ENCODE results near the gene C1orf35. TPM values are rescaled to one million over a fixed set of nuclear protein-coding genes. Genes with fewer than 3 reads are reported as not detected.
A peak's percentile ranks its signal among the peaks of the same experiment; 100 is the strongest.

C1orf35 gene
- total and polyA plus RNA-seq, 9 donors: 11.8 to 15.1 (median 13.5) TPM

GRCh38 chr1:228104526-228105269 lies 1.6 kb upstream of the C1orf35 start:
- H3K4me1 ChIP-seq (ENCODE audit: control insufficient read depth, insufficient read depth, low read length): peaks cover 43% of the 10 kb centered on the region

GRCh38 chr1:228101994-228102790 lies 933 bp downstream of the C1orf35 start:
- Histone ChIP-seq H3K4me3 (ENCODE audit: low read length) (peak overlapping the region; percentile 91), H3K27me3 (ENCODE audit: control insufficient read depth, insufficient read depth, low read length) (no peaks in the 10 kb centered on the region), H3K27ac (ENCODE audit: low read length) (peak overlapping the region; percentile 35), H3K4me1 (ENCODE audit: control insufficient read depth, insufficient read depth, low read length) (peaks cover 32% of the 10 kb centered on the region), H3K9me3 (replicated peaks; ENCODE audit: control insufficient read depth, low read depth, low read length) (no peaks in the 10 kb centered on the region), H3K36me3 (ENCODE audit: control insufficient read depth, insufficient read depth, low read length) (peaks cover 55% of the 10 kb centered on the region)
- DNase-seq: no peak
- WGBS (ENCODE audit: insufficient coverage): 5% methylated on average over 65 of the region's 73 CpGs

More at GRCh38 chr1:228104526-228105269, 1.6 kb upstream of the C1orf35 start:
- no peaks in the 10 kb centered on the region for H3K9me3 ChIP-seq (replicated peaks; ENCODE audit: control insufficient read depth, low read depth, low read length)
- H3K36me3 ChIP-seq (ENCODE audit: control insufficient read depth, insufficient read depth, low read length): peaks cover 37% of the 10 kb centered on the region
- no peaks in the 10 kb centered on the region for H3K27me3 ChIP-seq (ENCODE audit: control insufficient read depth, insufficient read depth, low read length)
- no peak overlapping the region for H3K27ac ChIP-seq (ENCODE audit: low read length)
- no peak for DNase-seq
- no peak overlapping the region for H3K4me3 ChIP-seq (ENCODE audit: low read length)
- 66% methylated on average over 7 of the region's 7 CpGs for WGBS (ENCODE audit: insufficient coverage)

GRCh38 chr1:228101614-228101993 lies 1.5 kb downstream of the C1orf35 start:
- Histone ChIP-seq H3K4me3 (ENCODE audit: low read length) (peak overlapping the region; percentile 91), H3K27me3 (ENCODE audit: control insufficient read depth, insufficient read depth, low read length) (no peaks in the 10 kb centered on the region), H3K36me3 (ENCODE audit: control insufficient read depth, insufficient read depth, low read length) (peaks cover 55% of the 10 kb centered on the region), H3K9me3 (replicated peaks; ENCODE audit: control insufficient read depth, low read depth, low read length) (no peaks in the 10 kb centered on the region), H3K4me1 (ENCODE audit: control insufficient read depth, insufficient read depth, low read length) (peaks cover 32% of the 10 kb centered on the region), H3K27ac (ENCODE audit: low read length) (no peak overlapping the region)
- DNase-seq: no peak
- 55% methylated on average over 12 of the region's 15 CpGs for WGBS (ENCODE audit: insufficient coverage)

- H3K27me3 ChIP-seq (ENCODE audit: control insufficient read depth, insufficient read depth, low read length): no peaks in the 10 kb centered on the region
- H3K4me1 ChIP-seq (ENCODE audit: control insufficient read depth, insufficient read depth, low read length): peaks cover 32% of the 10 kb centered on the region
- peaks cover 55% of the 10 kb centered on the region for H3K36me3 ChIP-seq (ENCODE audit: control insufficient read depth, insufficient read depth, low read length)
- H3K9me3 ChIP-seq (replicated peaks; ENCODE audit: control insufficient read depth, low read depth, low read length): no peaks in the 10 kb centered on the region
- H3K4me3 ChIP-seq (ENCODE audit: low read length): no peak overlapping the region
- DNase-seq: no peak
- no peak overlapping the region for H3K27ac ChIP-seq (ENCODE audit: low read length)
- WGBS (ENCODE audit: insufficient coverage): 64% methylated on average over 7 of the region's 12 CpGs
Observed at GRCh38 chr1:228100822-228101613, 2.1 kb downstream of the C1orf35 start.

GRCh38 chr1:228099331-228099732 lies 3.8 kb downstream of the C1orf35 start:
- DNase-seq: no peak
- H3K27me3 ChIP-seq (ENCODE audit: control insufficient read depth, insufficient read depth, low read length): no peaks in the 10 kb centered on the region
- 75% methylated on average over 4 of the region's 4 CpGs for whole genome bisulfite sequencing (ENCODE audit: insufficient coverage)
- H3K4me1 ChIP-seq (ENCODE audit: control insufficient read depth, insufficient read depth, low read length): peaks cover 26% of the 10 kb centered on the region
- no peak overlapping the region for H3K27ac ChIP-seq (ENCODE audit: low read length)
- peaks cover 14% of the 10 kb centered on the region for H3K9me3 ChIP-seq (replicated peaks; ENCODE audit: control insufficient read depth, low read depth, low read length)
- peaks cover 55% of the 10 kb centered on the region for H3K36me3 ChIP-seq (ENCODE audit: control insufficient read depth, insufficient read depth, low read length)
- H3K4me3 ChIP-seq (ENCODE audit: low read length): no peak overlapping the region

- Histone ChIP-seq H3K4me1 (ENCODE audit: control insufficient read depth, insufficient read depth, low read length) (peaks cover 16% of the 10 kb centered on the region), H3K9me3 (replicated peaks; ENCODE audit: control insufficient read depth, low read depth, low read length) (peaks cover 20% of the 10 kb centered on the region), H3K4me3 (ENCODE audit: low read length) (no peak overlapping the region), H3K27ac (ENCODE audit: low read length) (no peak overlapping the region), H3K36me3 (ENCODE audit: control insufficient read depth, insufficient read depth, low read length) (peaks cover 58% of the 10 kb centered on the region), H3K27me3 (ENCODE audit: control insufficient read depth, insufficient read depth, low read length) (no peaks in the 10 kb centered on the region)
- 85% methylated on average over 22 of the region's 28 CpGs for WGBS (ENCODE audit: insufficient coverage)
- DNase-seq: no peak
Observed at GRCh38 chr1:228098323-228098931, 4.7 kb downstream of the C1orf35 start.

- Histone ChIP-seq H3K4me1 (ENCODE audit: control insufficient read depth, insufficient read depth, low read length) (peaks cover 15% of the 10 kb centered on the region), H3K27me3 (ENCODE audit: control insufficient read depth, insufficient read depth, low read length) (no peaks in the 10 kb centered on the region), H3K36me3 (ENCODE audit: control insufficient read depth, insufficient read depth, low read length) (peaks cover 66% of the 10 kb centered on the region), H3K4me3 (ENCODE audit: low read length) (no peak overlapping the region), H3K9me3 (replicated peaks; ENCODE audit: control insufficient read depth, low read depth, low read length) (peaks cover 20% of the 10 kb centered on the region), H3K27ac (ENCODE audit: low read length) (no peak overlapping the region)
- no peak for DNase-seq
- 79% methylated on average over 31 of the region's 34 CpGs for WGBS (ENCODE audit: insufficient coverage)
Observed at GRCh38 chr1:228097333-228098081, 5.6 kb downstream of the C1orf35 start.

GRCh38 chr1:228096416-228097332 lies 6.5 kb downstream of the C1orf35 start:
- WGBS (ENCODE audit: insufficient coverage): 93% methylated on average over 8 of the region's 13 CpGs
- DNase-seq: no peak
- peaks cover 20% of the 10 kb centered on the region for H3K9me3 ChIP-seq (replicated peaks; ENCODE audit: control insufficient read depth, low read depth, low read length)
- H3K27ac ChIP-seq (ENCODE audit: low read length): no peak overlapping the region
- H3K4me1 ChIP-seq (ENCODE audit: control insufficient read depth, insufficient read depth, low read length): peaks cover 7% of the 10 kb centered on the region
- no peaks in the 10 kb centered on the region for H3K27me3 ChIP-seq (ENCODE audit: control insufficient read depth, insufficient read depth, low read length)
- peaks cover 68% of the 10 kb centered on the region for H3K36me3 ChIP-seq (ENCODE audit: control insufficient read depth, insufficient read depth, low read length)
- H3K4me3 ChIP-seq (ENCODE audit: low read length): no peak overlapping the region
